HepG2 (cell line): ENCODE measurements around the gene ENO3. TPM values are rescaled to one million over a fixed set of nuclear protein-coding genes. Genes with fewer than 3 reads are reported as not detected.
A peak's percentile ranks its signal among the peaks of the same experiment; 100 is the strongest.

Experiments used
- CEBPG ChIP-seq: IDR thresholded peaks from 2 replicates; pipeline ENCODE4 v1.6.1; 2016
- ETV5 ChIP-seq: IDR thresholded peaks from 2 replicates; pipeline ENCODE4 v1.6.1; 2018; ENCODE audit warnings: missing biosample characterization, missing genetic modification reagents, inconsistent platforms, borderline replicate concordance
- GABPA ChIP-seq, 2 experiments: IDR thresholded peaks; 2 replicates each; pipeline ENCODE4 v1.6.1; 2011 to 2016; ENCODE audit warnings: low read depth in 2 of 2, low read length in 1 of 2, missing biosample characterization in 1 of 2, missing genetic modification characterization in 1 of 2
- KDM1A ChIP-seq: IDR thresholded peaks from 2 replicates; pipeline ENCODE4 v1.6.1; 2016; ENCODE audit warnings: missing compliant biosample characterization
- KLF15 ChIP-seq: sonication (generic); formaldehyde crosslinking; IDR thresholded peaks from 2 replicates; pipeline ENCODE4 v1.8.1; 2023; ENCODE audit warnings: borderline replicate concordance, mild to moderate bottlenecking, inconsistent platforms, missing genetic modification reagents, mixed read lengths
- MLLT10 ChIP-seq: sonication (generic); formaldehyde crosslinking; IDR thresholded peaks from 2 replicates; pipeline ENCODE4 v1.4.0; 2020; ENCODE audit warnings: missing genetic modification reagents
- NCOA2 ChIP-seq: sonication (generic); formaldehyde crosslinking; IDR thresholded peaks from 2 replicates; pipeline ENCODE4 v1.8.0; 2022; ENCODE audit warnings: inconsistent platforms
- NONO ChIP-seq, 2 experiments: fragments of 450-650 bp in 1 of 2; sonication (generic) in 1 of 2; formaldehyde crosslinking in 1 of 2; IDR thresholded peaks in 1 of 2; conservative IDR thresholded peaks in 1 of 2; 2 replicates each; pipeline versions ENCODE4 v1.6.1 to v1.8.0; 2017 to 2022; ENCODE audit warnings: mild to moderate bottlenecking in 1 of 2, missing genetic modification reagents in 1 of 2, moderate library complexity in 1 of 2
- RBAK ChIP-seq: sonication (generic); formaldehyde crosslinking; IDR thresholded peaks from 2 replicates; pipeline ENCODE4 v1.5.1; 2020; ENCODE audit warnings: mild to moderate bottlenecking, missing genetic modification reagents
- SNAPC2 ChIP-seq: sonication (generic); formaldehyde crosslinking; IDR thresholded peaks from 2 replicates; pipeline ENCODE4 v1.8.1; 2022; ENCODE audit warnings: mild to moderate bottlenecking, missing genetic modification reagents
- TOPORS ChIP-seq: sonication (generic); formaldehyde crosslinking; IDR thresholded peaks from 2 replicates; pipeline ENCODE4 v1.8.0; 2023; ENCODE audit warnings: mild to moderate bottlenecking, missing genetic modification reagents
- polyA plus RNA-seq, 8 experiments: library from polyadenylated mRNA; depleted of rRNA in 3 of 8; stranded (reverse) in 7 of 8; unstranded in 1 of 8; fragments of >200 nt; fragmentation: Illumina TruSeq in 4 of 8; extraction: Trizol in 4 of 8; gene quantifications; 2 replicates each; pipeline versions ENCODE4 v1.2.1 to v1.2.3, GENCODE V29; 2011 to 2016; ENCODE audit warnings: low read depth in 4 of 8, missing spikeins in 1 of 8, mixed read lengths in 1 of 8; ENCODE audit not compliant: insufficient read depth in 1 of 8
- total RNA-seq, 5 experiments: library from RNA; depleted of rRNA; stranded (reverse); fragments of >200 nt; fragmentation: Illumina TruSeq; extraction: Trizol; gene quantifications; 2 replicates each; pipeline ENCODE4 v1.2.3, GENCODE V29; 2016; ENCODE audit warnings: low read depth in 1 of 5
- TF ChIP-seq, protein P1 (sequence below): sonication (generic); formaldehyde crosslinking; IDR thresholded peaks from 2 replicates; pipeline ENCODE4 v1.4.0; 2020; ENCODE audit warnings: missing genetic modification reagents
- TF ChIP-seq, protein P2 (sequence below): sonication (generic); formaldehyde crosslinking; IDR thresholded peaks from 2 replicates; pipeline ENCODE4 v1.8.0; 2022; ENCODE audit warnings: mild to moderate bottlenecking, missing genetic modification reagents, moderate library complexity
- TF ChIP-seq, protein P3 (sequence below): sonication (generic); formaldehyde crosslinking; IDR thresholded peaks from 2 replicates; pipeline ENCODE4 v1.4.0; 2020; ENCODE audit warnings: mild to moderate bottlenecking, missing genetic modification reagents
- TF ChIP-seq, protein P4 (sequence below): sonication (generic); formaldehyde crosslinking; IDR thresholded peaks from 2 replicates; pipeline ENCODE4 v1.5.1; 2020; ENCODE audit warnings: missing genetic modification reagents, mild to moderate bottlenecking, borderline replicate concordance
- TF ChIP-seq, protein P5 (sequence below): IDR thresholded peaks from 2 replicates; pipeline ENCODE4 v1.6.1; 2018; ENCODE audit warnings: missing genetic modification reagents

Gene ENO3
- total and polyA plus RNA-seq, 2 of the 13 experiments (the other 11 are each of a cell fraction or from before 2014, with no cell fraction given), result 59.8 to 69.8 TPM

DNA sequence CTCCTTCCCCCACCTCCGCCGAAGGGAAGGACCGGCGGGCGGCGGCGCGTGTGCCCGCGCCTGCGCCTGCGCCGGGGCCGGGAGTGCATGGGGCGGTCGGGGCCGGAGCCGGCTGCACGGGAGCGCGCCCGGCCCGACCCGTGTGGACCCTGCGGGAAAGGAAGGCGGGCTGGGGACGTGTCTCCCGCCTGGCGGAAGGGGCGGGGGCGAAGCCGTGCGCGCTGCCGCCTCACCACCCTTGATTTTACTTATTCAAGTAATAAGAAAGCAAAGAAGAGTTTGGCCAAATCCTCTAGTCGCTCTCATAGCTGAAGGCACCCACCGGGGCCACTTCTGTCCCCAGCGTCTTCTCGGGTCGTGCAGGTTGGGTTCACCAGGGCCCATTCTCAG lies 2.0 kb upstream of the ENO3 start (continued):
- TF ChIP-seq, protein P1, sequence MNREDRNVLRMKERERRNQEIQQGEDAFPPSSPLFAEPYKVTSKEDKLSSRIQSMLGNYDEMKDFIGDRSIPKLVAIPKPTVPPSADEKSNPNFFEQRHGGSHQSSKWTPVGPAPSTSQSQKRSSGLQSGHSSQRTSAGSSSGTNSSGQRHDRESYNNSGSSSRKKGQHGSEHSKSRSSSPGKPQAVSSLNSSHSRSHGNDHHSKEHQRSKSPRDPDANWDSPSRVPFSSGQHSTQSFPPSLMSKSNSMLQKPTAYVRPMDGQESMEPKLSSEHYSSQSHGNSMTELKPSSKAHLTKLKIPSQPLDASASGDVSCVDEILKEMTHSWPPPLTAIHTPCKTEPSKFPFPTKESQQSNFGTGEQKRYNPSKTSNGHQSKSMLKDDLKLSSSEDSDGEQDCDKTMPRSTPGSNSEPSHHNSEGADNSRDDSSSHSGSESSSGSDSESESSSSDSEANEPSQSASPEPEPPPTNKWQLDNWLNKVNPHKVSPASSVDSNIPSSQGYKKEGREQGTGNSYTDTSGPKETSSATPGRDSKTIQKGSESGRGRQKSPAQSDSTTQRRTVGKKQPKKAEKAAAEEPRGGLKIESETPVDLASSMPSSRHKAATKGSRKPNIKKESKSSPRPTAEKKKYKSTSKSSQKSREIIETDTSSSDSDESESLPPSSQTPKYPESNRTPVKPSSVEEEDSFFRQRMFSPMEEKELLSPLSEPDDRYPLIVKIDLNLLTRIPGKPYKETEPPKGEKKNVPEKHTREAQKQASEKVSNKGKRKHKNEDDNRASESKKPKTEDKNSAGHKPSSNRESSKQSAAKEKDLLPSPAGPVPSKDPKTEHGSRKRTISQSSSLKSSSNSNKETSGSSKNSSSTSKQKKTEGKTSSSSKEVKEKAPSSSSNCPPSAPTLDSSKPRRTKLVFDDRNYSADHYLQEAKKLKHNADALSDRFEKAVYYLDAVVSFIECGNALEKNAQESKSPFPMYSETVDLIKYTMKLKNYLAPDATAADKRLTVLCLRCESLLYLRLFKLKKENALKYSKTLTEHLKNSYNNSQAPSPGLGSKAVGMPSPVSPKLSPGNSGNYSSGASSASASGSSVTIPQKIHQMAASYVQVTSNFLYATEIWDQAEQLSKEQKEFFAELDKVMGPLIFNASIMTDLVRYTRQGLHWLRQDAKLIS (CRISPR knock-in tag), result no peak
- TF ChIP-seq NONO (IDR thresholded peaks at IDR 0.05) (no peak), NONO (CRISPR knock-in tag; conservative IDR thresholded peaks at IDR 0.05) (no peak), ETV5 (CRISPR knock-in tag) (peak; percentile 12; the same call in 1 of the 2 replicates), KLF15 (CRISPR knock-in tag) (no peak), KDM1A (no peak), CEBPG (no peak), MLLT10 (no peak), SNAPC2 (CRISPR knock-in tag) (no peak), TOPORS (CRISPR knock-in tag) (no peak), RBAK (CRISPR knock-in tag) (no peak), NCOA2 (CRISPR knock-in tag) (no peak), GABPA (IDR thresholded peaks at IDR 0.05; ENCODE audit: low read depth, low read length) (peak; percentile 41), GABPA (CRISPR knock-in tag; IDR thresholded peaks at IDR 0.05; ENCODE audit: low read depth) (peak; percentile 52; the same call in 1 of the 2 replicates)
- TF ChIP-seq, protein P2, sequence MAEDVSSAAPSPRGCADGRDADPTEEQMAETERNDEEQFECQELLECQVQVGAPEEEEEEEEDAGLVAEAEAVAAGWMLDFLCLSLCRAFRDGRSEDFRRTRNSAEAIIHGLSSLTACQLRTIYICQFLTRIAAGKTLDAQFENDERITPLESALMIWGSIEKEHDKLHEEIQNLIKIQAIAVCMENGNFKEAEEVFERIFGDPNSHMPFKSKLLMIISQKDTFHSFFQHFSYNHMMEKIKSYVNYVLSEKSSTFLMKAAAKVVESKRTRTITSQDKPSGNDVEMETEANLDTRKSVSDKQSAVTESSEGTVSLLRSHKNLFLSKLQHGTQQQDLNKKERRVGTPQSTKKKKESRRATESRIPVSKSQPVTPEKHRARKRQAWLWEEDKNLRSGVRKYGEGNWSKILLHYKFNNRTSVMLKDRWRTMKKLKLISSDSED, result no peak
- TF ChIP-seq, protein P3, sequence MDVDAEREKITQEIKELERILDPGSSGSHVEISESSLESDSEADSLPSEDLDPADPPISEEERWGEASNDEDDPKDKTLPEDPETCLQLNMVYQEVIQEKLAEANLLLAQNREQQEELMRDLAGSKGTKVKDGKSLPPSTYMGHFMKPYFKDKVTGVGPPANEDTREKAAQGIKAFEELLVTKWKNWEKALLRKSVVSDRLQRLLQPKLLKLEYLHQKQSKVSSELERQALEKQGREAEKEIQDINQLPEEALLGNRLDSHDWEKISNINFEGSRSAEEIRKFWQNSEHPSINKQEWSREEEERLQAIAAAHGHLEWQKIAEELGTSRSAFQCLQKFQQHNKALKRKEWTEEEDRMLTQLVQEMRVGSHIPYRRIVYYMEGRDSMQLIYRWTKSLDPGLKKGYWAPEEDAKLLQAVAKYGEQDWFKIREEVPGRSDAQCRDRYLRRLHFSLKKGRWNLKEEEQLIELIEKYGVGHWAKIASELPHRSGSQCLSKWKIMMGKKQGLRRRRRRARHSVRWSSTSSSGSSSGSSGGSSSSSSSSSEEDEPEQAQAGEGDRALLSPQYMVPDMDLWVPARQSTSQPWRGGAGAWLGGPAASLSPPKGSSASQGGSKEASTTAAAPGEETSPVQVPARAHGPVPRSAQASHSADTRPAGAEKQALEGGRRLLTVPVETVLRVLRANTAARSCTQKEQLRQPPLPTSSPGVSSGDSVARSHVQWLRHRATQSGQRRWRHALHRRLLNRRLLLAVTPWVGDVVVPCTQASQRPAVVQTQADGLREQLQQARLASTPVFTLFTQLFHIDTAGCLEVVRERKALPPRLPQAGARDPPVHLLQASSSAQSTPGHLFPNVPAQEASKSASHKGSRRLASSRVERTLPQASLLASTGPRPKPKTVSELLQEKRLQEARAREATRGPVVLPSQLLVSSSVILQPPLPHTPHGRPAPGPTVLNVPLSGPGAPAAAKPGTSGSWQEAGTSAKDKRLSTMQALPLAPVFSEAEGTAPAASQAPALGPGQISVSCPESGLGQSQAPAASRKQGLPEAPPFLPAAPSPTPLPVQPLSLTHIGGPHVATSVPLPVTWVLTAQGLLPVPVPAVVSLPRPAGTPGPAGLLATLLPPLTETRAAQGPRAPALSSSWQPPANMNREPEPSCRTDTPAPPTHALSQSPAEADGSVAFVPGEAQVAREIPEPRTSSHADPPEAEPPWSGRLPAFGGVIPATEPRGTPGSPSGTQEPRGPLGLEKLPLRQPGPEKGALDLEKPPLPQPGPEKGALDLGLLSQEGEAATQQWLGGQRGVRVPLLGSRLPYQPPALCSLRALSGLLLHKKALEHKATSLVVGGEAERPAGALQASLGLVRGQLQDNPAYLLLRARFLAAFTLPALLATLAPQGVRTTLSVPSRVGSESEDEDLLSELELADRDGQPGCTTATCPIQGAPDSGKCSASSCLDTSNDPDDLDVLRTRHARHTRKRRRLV (CRISPR knock-in tag), result no peak
- TF ChIP-seq, protein P4, sequence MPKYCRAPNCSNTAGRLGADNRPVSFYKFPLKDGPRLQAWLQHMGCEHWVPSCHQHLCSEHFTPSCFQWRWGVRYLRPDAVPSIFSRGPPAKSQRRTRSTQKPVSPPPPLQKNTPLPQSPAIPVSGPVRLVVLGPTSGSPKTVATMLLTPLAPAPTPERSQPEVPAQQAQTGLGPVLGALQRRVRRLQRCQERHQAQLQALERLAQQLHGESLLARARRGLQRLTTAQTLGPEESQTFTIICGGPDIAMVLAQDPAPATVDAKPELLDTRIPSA (CRISPR knock-in tag), result no peak
- TF ChIP-seq, protein P5, sequence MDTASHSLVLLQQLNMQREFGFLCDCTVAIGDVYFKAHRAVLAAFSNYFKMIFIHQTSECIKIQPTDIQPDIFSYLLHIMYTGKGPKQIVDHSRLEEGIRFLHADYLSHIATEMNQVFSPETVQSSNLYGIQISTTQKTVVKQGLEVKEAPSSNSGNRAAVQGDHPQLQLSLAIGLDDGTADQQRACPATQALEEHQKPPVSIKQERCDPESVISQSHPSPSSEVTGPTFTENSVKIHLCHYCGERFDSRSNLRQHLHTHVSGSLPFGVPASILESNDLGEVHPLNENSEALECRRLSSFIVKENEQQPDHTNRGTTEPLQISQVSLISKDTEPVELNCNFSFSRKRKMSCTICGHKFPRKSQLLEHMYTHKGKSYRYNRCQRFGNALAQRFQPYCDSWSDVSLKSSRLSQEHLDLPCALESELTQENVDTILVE (CRISPR knock-in tag), result peak; percentile 8; the same call in 1 of the 2 replicates
